GM12865 (cell line): ENCODE data around the gene TSPAN11.
A peak's percentile ranks its signal among the peaks of the same experiment; 100 is the strongest.

Experiments used
- DNase-seq: peaks from one replicate; pipeline ENCODE4 v3.0.0; 2010; ENCODE audit warnings: low read depth
- H3K4me3 ChIP-seq: 2 replicates; pipeline ENCODE4 v1.5.1; 2011; ENCODE audit warnings: mild to moderate bottlenecking, low read depth, low read length, control low read depth
- TF ChIP-seq, protein P1 (sequence below): IDR thresholded peaks from 2 replicates; pipeline ENCODE4 v1.5.1; 2011; ENCODE audit warnings: low read length, control low read depth, low read depth, inconsistent platforms; ENCODE audit not compliant: insufficient read depth; ENCODE audit errors: missing control alignments

TSPAN11 gene

DNA sequence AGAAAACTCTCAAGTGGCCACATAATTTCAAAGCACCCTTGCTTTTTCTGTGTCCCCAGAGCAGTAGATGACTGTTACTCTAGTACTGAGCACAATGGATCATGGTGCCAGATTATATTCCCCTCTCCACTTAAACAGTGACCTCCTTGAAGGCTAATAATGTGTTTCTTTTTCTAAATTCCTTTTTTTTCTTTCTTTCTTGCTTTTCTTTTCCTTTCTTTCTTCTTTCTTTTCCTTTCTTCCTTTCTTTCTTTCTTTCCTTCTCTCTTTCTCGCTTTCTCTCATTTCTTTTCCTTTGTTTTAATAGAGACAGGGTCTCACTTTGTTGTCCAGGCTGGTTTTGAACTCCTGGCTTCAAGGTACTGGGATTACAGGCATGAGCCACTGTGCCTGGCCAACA lies 26.2 kb upstream of the TSPAN11 start:
- TF ChIP-seq, protein P1, sequence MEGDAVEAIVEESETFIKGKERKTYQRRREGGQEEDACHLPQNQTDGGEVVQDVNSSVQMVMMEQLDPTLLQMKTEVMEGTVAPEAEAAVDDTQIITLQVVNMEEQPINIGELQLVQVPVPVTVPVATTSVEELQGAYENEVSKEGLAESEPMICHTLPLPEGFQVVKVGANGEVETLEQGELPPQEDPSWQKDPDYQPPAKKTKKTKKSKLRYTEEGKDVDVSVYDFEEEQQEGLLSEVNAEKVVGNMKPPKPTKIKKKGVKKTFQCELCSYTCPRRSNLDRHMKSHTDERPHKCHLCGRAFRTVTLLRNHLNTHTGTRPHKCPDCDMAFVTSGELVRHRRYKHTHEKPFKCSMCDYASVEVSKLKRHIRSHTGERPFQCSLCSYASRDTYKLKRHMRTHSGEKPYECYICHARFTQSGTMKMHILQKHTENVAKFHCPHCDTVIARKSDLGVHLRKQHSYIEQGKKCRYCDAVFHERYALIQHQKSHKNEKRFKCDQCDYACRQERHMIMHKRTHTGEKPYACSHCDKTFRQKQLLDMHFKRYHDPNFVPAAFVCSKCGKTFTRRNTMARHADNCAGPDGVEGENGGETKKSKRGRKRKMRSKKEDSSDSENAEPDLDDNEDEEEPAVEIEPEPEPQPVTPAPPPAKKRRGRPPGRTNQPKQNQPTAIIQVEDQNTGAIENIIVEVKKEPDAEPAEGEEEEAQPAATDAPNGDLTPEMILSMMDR: no peak
- no peak for DNase-seq
- H3K4me3 ChIP-seq: no peak overlapping the region

DNA sequence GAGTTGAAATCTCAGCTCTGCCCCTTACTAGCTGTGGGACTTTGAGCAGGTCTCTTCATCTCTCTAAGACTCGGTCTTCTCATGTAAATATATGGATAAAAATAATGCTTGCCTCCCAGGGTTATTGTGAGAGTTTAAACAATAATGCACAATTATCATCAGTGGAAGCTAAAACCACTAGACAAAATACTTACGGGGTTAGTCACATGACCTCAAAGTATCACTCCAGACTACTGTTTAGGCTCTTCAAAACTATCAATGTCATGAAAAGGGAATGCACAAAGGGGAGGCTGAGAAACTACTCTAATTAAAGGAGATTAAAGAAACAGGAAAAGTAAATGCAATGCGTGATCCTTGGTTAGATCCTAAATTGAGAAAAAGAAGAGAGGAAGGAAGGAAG lies 24.5 kb upstream of the TSPAN11 start:
- TF ChIP-seq, protein P1: no peak
- no peak for DNase-seq

DNA sequence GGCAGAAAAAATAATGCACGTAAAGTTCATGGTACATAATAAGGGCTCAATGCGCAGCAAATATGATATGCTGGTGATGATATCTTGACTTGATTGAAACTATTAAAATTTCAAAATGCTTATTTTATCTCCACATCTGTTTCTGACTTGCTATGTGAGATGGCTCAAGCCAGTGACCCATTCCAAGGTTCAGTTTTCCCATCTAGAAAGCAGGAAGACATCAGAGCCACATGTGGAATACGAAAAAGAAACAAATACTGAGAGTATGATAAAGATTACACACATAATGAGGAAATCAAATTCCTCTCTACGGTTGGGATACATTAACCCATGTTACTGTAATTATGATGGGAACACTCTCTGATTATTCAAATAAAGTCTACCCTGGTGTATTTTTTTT lies 24.0 kb upstream of the TSPAN11 start:
- no peak overlapping the region for H3K4me3 ChIP-seq
- no peak for DNase-seq
- TF ChIP-seq, protein P1: no peak

More for the DNA sequence above, 24.5 kb upstream of the TSPAN11 start:
- no peak overlapping the region for H3K4me3 ChIP-seq

GRCh38 chr12:30905463-30906009 lies 21.0 kb upstream of the TSPAN11 start:
- DNase-seq: peak; percentile 35
- H3K4me3 ChIP-seq: no peak overlapping the region
- TF ChIP-seq, protein P1: no peak

DNA sequence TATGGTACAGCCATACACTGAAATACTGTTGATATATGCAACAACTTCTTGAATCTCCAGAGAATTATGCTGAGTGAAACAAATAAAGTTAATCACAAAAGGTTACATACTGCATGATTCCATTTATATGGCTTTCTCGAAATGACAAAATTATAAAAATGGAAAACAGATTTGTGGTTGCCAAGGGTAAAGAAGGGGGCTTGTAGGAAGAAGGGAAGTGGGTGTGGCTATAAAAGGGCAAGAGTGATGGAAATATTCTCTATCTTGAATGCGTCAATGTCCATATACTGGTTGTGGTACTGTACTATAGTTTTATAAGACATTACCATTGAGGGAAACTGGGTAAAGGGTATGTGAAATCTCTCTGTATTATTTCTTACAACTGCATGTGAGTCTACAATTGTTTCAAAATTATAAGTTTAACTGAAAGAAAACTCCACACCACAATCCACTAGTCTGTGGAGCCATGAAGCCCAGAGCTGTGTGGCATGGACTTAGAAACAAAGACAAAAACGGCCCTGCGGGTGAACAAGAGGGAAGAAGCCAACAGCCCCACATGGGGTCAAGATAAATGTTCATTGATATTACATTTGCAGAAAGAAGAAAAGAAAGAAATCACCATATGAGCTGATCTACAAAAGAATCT lies 18.3 kb upstream of the TSPAN11 start:
- TF ChIP-seq, protein P1: no peak
- H3K4me3 ChIP-seq: no peak overlapping the region
- no peak for DNase-seq

GRCh38 chr12:30908722-30909348 lies 17.7 kb upstream of the TSPAN11 start:
- H3K4me3 ChIP-seq: no peak overlapping the region
- DNase-seq: no peak
- TF ChIP-seq, protein P1: no peak
